Body of pancreas (tissue), 4 donors: ENCODE measurements around the gene IFNGR1. TPM values are rescaled to one million over a fixed set of nuclear protein-coding genes. Genes with fewer than 3 reads are reported as not detected.

Source experiments
- ATAC-seq: fragments of 150-250 bp; one replicate; pipeline ENCODE4 v1.9.1; 2016
- DNase-seq, 4 donors: peaks; one replicate each; pipeline ENCODE4 v3.0.0-alpha.2; 2019
- H3K27ac ChIP-seq, 4 donors: fragments of 200-600 bp; sonication (generic); 1 replicate in 3 of 4; 2 replicates in 1 of 4; pipeline versions ENCODE4 v1.5.1 to v1.6.1; 2016 to 2019; ENCODE audit warnings: mild to moderate bottlenecking in 1 of 4, mixed read lengths in 1 of 4, moderate library complexity in 1 of 4
- H3K27me3 ChIP-seq, 2 donors: fragments of 200-600 bp; sonication (generic); one replicate each; pipeline ENCODE4 v1.6.0; 2016; ENCODE audit warnings: mild to moderate bottlenecking in 1 of 2
- H3K36me3 ChIP-seq, 2 donors: fragments of 200-600 bp; sonication (generic); replicated peaks in 1 of 2; 2 replicates each; pipeline ENCODE4 v1.5.1; 2016; ENCODE audit warnings: low read depth in 2 of 2; ENCODE audit not compliant: insufficient read depth in 1 of 2
- H3K4me1 ChIP-seq: fragments of 200-600 bp; sonication (generic); one replicate; pipeline ENCODE4 v1.6.0; 2016
- H3K4me3 ChIP-seq, 2 donors: fragments of 200-600 bp; sonication (generic); 1 replicate in 1 of 2; 2 replicates in 1 of 2; pipeline ENCODE4 v1.5.1; 2016 to 2019
- H3K9me3 ChIP-seq, 3 donors: fragments of 200-600 bp; sonication (generic); 1 replicate in 2 of 3; 2 replicates in 1 of 3; pipeline ENCODE4 v1.5.1; 2016
- POLR2A ChIP-seq, 3 donors: fragments of 450-650 bp; IDR thresholded peaks; one replicate each; pipeline ENCODE4 v1.6.1; 2016; ENCODE audit warnings: antibody characterized with exemption in 3 of 3, mild to moderate bottlenecking in 2 of 3
- WGBS, 2 donors: methylation state at CpG; one replicate each; pipeline ENCODE4 v1.1.5; 2017; 5-methylcytosine and 5-hydroxymethylcytosine counted together
- intact Hi-C: fragments of 100-400 bp; cut with DNase I; formaldehyde crosslinking; loops from one replicate; pipeline ENCODE4 v1.15.1; 2023
- total RNA-seq, 2 donors: library from RNA; depleted of rRNA; stranded (reverse); fragments of >200 nt; gene quantifications; one replicate each; pipeline ENCODE4 v1.1.0, GENCODE V29; 2016
- TF ChIP-seq, protein P1 (sequence below), 7 experiments: fragments of 450-650 bp in 4 of 7; fragments of 200-600 bp in 3 of 7; sonication (generic) in 3 of 7; IDR thresholded peaks; one replicate each; pipeline ENCODE4 v1.5.1; 2016 to 2019; ENCODE audit warnings: antibody characterized with exemption in 7 of 7

Gene IFNGR1
- total RNA-seq, 2 donors from 2014 or later, result 12.9 to 36.6 TPM

- no peak for DNase-seq
- no peak overlapping the region for H3K27ac ChIP-seq
- TF ChIP-seq, protein P1, sequence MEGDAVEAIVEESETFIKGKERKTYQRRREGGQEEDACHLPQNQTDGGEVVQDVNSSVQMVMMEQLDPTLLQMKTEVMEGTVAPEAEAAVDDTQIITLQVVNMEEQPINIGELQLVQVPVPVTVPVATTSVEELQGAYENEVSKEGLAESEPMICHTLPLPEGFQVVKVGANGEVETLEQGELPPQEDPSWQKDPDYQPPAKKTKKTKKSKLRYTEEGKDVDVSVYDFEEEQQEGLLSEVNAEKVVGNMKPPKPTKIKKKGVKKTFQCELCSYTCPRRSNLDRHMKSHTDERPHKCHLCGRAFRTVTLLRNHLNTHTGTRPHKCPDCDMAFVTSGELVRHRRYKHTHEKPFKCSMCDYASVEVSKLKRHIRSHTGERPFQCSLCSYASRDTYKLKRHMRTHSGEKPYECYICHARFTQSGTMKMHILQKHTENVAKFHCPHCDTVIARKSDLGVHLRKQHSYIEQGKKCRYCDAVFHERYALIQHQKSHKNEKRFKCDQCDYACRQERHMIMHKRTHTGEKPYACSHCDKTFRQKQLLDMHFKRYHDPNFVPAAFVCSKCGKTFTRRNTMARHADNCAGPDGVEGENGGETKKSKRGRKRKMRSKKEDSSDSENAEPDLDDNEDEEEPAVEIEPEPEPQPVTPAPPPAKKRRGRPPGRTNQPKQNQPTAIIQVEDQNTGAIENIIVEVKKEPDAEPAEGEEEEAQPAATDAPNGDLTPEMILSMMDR (IDR thresholded peaks at IDR 0.05), result no peak
- no peak for TF ChIP-seq POLR2A (IDR thresholded peaks at IDR 0.05)
- intact Hi-C loops, result no loop called here
- peaks cover 8% of the 10 kb centered on the region for H3K4me1 ChIP-seq
- no peaks in the 10 kb centered on the region for H3K27me3 ChIP-seq
- H3K36me3 ChIP-seq, result no peaks in the 10 kb centered on the region
- H3K4me3 ChIP-seq, result no peak overlapping the region
- no peaks in the 10 kb centered on the region for H3K9me3 ChIP-seq
- peak; percentile 45 for ATAC-seq
These were observed 28.5 kb upstream of the IFNGR1 start for GRCh38 chr6:137247724-137248123.

GRCh38 chr6:137246791-137247202, 27.6 kb upstream of the IFNGR1 start:
- intact Hi-C loops, result no loop called here
- H3K27ac ChIP-seq, result no peak overlapping the region
- peaks cover 8% of the 10 kb centered on the region for H3K4me1 ChIP-seq
- H3K36me3 ChIP-seq, result no peaks in the 10 kb centered on the region
- no peak overlapping the region for H3K4me3 ChIP-seq
- no peak for ATAC-seq
- DNase-seq, result no peak
- WGBS, 2 donors, result 68 to 80% methylated on average over 1 of the region's 1 CpG
- TF ChIP-seq, protein P1 (IDR thresholded peaks at IDR 0.05), result no peak
- no peak for TF ChIP-seq POLR2A (IDR thresholded peaks at IDR 0.05)
- H3K9me3 ChIP-seq, result no peaks in the 10 kb centered on the region
- H3K27me3 ChIP-seq, result no peaks in the 10 kb centered on the region

DNA sequence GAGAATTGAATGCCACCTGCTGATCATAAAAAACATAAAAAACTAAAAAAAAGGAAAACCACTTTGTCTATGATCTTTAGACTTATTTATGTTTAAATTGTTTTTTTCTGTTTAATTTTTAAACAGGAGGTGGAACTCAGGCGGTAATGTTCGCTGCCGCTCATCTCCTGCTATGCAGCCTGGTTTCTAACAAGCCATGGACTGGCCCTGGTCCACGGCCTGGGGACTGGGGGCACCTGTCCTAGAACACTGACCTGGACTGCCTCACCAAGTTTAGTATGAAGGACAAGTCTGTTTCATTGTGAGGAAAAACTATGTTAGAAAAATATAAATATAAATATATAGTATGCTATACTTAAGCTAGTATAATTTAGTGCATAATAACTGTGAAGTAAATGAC, 27.0 kb upstream of the IFNGR1 start:
- no peak overlapping the region for H3K4me3 ChIP-seq
- H3K9me3 ChIP-seq, result no peaks in the 10 kb centered on the region
- no peak for TF ChIP-seq POLR2A (IDR thresholded peaks at IDR 0.05)
- TF ChIP-seq, protein P1 (IDR thresholded peaks at IDR 0.05), result no peak
- no peaks in the 10 kb centered on the region for H3K36me3 ChIP-seq
- H3K27me3 ChIP-seq, result no peaks in the 10 kb centered on the region
- ATAC-seq, result no peak
- intact Hi-C loops, result no loop called here
- no peak for DNase-seq
- H3K27ac ChIP-seq, result no peak overlapping the region
- H3K4me1 ChIP-seq, result peaks cover 13% of the 10 kb centered on the region
- 87 to 89% methylated on average over 4 of the region's 4 CpGs for WGBS, 2 donors

DNA sequence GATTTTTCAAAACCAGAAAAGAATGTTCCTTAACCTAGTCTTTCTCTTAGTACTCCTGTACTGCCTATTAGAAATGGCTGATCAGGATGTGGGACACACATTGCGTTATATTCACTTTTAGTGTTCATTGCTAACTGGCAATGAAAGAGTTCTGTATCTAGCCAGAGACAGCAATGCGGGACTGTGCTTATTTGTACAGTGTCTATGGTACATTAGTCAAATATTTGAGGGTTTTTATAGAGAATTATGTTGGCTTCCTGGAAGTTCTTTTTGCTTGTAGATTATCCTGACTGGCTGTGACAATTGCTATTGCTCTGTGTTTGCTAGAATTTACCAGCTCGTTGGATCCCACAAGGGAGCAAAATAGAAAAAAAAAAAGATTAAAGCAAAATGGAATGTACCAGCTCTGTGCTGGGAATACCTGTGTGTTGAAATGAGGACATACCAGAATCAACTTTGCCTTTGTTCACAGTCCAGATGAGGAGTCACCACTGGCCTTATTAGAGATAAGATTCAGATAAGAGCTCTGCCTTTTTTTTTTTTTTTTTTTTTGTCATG, 22.4 kb upstream of the IFNGR1 start:
- ATAC-seq (peak; percentile 76), DNase-seq (no peak)
- no peaks in the 10 kb centered on the region for H3K9me3 ChIP-seq
- no peaks in the 10 kb centered on the region for H3K36me3 ChIP-seq
- peak overlapping the region in 1 of 4 donors; percentile 64 for H3K27ac ChIP-seq
- H3K4me3 ChIP-seq, result no peak overlapping the region
- TF ChIP-seq, protein P1 (IDR thresholded peaks at IDR 0.05), result no peak
- TF ChIP-seq POLR2A (IDR thresholded peaks at IDR 0.05), result no peak
- H3K27me3 ChIP-seq, result no peaks in the 10 kb centered on the region
- intact Hi-C loops, result no loop called here
- peaks cover 5% of the 10 kb centered on the region for H3K4me1 ChIP-seq
- 28 to 35% methylated on average over 3 of the region's 3 CpGs for WGBS, 2 donors

GRCh38 chr6:137240168-137240567, 21.0 kb upstream of the IFNGR1 start:
- WGBS, 2 donors, result 32 to 43% methylated on average over 1 of the region's 1 CpG
- peak; percentile 50 for ATAC-seq
- H3K4me3 ChIP-seq, result no peak overlapping the region
- DNase-seq, result peak in 3 of 4 donors; percentile 19 to 78 (median 30)
- peak overlapping the region in 1 of 4 donors; percentile 64 for H3K27ac ChIP-seq
- intact Hi-C loops, result no loop called here
- TF ChIP-seq, protein P1 (IDR thresholded peaks at IDR 0.05), result no peak
- TF ChIP-seq POLR2A (IDR thresholded peaks at IDR 0.05), result no peak
- H3K27me3 ChIP-seq, result no peaks in the 10 kb centered on the region
- no peaks in the 10 kb centered on the region for H3K9me3 ChIP-seq
- H3K4me1 ChIP-seq, result peaks cover 5% of the 10 kb centered on the region
- H3K36me3 ChIP-seq, result no peaks in the 10 kb centered on the region
